Gastroesophageal sphincter (tissue), 4 donors: Measurements from ENCODE around the gene CD34. TPM values are rescaled to one million over a fixed set of nuclear protein-coding genes. Genes with fewer than 3 reads are reported as not detected.

Experiments
- ATAC-seq: fragments of 150-250 bp; one replicate; pipeline ENCODE4 v1.9.1; 2016; ENCODE audit warnings: mild to moderate bottlenecking, moderate library complexity
- H3K27ac ChIP-seq, 4 donors: fragments of 200-600 bp; sonication (generic) in 3 of 4; 1 replicate in 3 of 4; 2 replicates in 1 of 4; pipeline ENCODE4 v1.5.1; 2016 to 2019
- H3K27me3 ChIP-seq: fragments of 200-600 bp; sonication (generic); one replicate; pipeline ENCODE4 v1.5.1; 2019
- H3K36me3 ChIP-seq, 2 donors: fragments of 200-600 bp; sonication (generic); one replicate each; pipeline ENCODE4 v1.5.1; 2019; ENCODE audit warnings: control low read depth in 1 of 2
- H3K4me1 ChIP-seq, 3 donors: fragments of 200-600 bp; sonication (generic); 1 replicate in 2 of 3; 2 replicates in 1 of 3; pipeline ENCODE4 v1.5.1; 2016 to 2019; ENCODE audit warnings: control low read depth in 2 of 3
- H3K4me3 ChIP-seq, 2 donors: fragments of 200-600 bp; sonication (generic); one replicate each; pipeline ENCODE4 v1.5.1; 2019; ENCODE audit warnings: mild to moderate bottlenecking in 1 of 2, moderate library complexity in 1 of 2
- H3K9me3 ChIP-seq, 3 donors: fragments of 200-600 bp; sonication (generic); one replicate each; pipeline ENCODE4 v1.5.1; 2017 to 2019; ENCODE audit warnings: control low read depth in 2 of 3
- CTCF ChIP-seq, 4 experiments: fragments of 200-600 bp in 2 of 4; fragments of 450-650 bp in 2 of 4; sonication (generic) in 1 of 4; IDR thresholded peaks; one replicate each; pipeline ENCODE4 v1.5.1; 2017 to 2019; ENCODE audit warnings: antibody characterized with exemption in 4 of 4, mild to moderate bottlenecking in 2 of 4, moderate library complexity in 2 of 4
- EP300 ChIP-seq: sonication (generic); formaldehyde crosslinking; IDR thresholded peaks from one replicate; pipeline ENCODE4 v1.6.1; 2017; ENCODE audit warnings: antibody characterized with exemption, mild to moderate bottlenecking
- POLR2A ChIP-seq, 2 donors: fragments of 450-650 bp; IDR thresholded peaks; one replicate each; pipeline ENCODE4 v1.6.1; 2017; ENCODE audit warnings: antibody characterized with exemption in 2 of 2, mild to moderate bottlenecking in 2 of 2, moderate library complexity in 1 of 2
- POLR2AphosphoS5 ChIP-seq: sonication (generic); formaldehyde crosslinking; IDR thresholded peaks from one replicate; pipeline ENCODE4 v1.6.1; 2017; ENCODE audit warnings: antibody characterized with exemption
- WGBS, 2 donors: methylation state at CpG; one replicate each; pipeline ENCODE4 v1.1.5; 2018; ENCODE audit warnings: low coverage in 1 of 2; 5-methylcytosine and 5-hydroxymethylcytosine counted together
- total RNA-seq, 4 donors: library from RNA; depleted of rRNA; stranded (reverse); fragments of >200 nt; gene quantifications; one replicate each; pipeline ENCODE4 v1.1.0, GENCODE V29; 2016

The CD34 gene
- total RNA-seq, 4 donors from 2014 or later: 38.9 to 114 (median 62.1) TPM

GRCh38 chr1:207869859-207870258, 41.1 kb downstream of the CD34 start:
- Histone ChIP-seq H3K4me1 (peaks cover 4 to 82% (median 48%) of the 10 kb centered on the region in 3 donors), H3K9me3 (no peaks in the 10 kb centered on the region), H3K4me3 (no peak overlapping the region), H3K27me3 (no peaks in the 10 kb centered on the region), H3K27ac (peak overlapping the region in 3 of 4 donors; percentile 97 to 99 (median 98)), H3K36me3 (peaks cover 0 to 11% of the 10 kb centered on the region in 2 donors)
- ATAC-seq: no peak
- 86 to 95% methylated on average over 5 to 6 of the region's 6 CpGs for WGBS, 2 donors
- TF ChIP-seq POLR2A (IDR thresholded peaks at IDR 0.05) (no peak), CTCF (IDR thresholded peaks at IDR 0.05) (no peak), EP300 (no peak), POLR2AphosphoS5 (no peak)

GRCh38 chr1:207868774-207869721, 41.9 kb downstream of the CD34 start:
- TF ChIP-seq POLR2A (IDR thresholded peaks at IDR 0.05) (peak; percentile 84 to 93), CTCF (IDR thresholded peaks at IDR 0.05) (peak; percentile 38 to 98 (median 92)), POLR2AphosphoS5 (peak; percentile 58), EP300 (no peak)
- peak overlapping the region; percentile 79 to 99 (median 98) for H3K27ac ChIP-seq
- 21 to 50% methylated on average over 1 to 7 of the region's 87 CpGs for WGBS, 2 donors
- H3K36me3 ChIP-seq: peaks cover 0 to 19% of the 10 kb centered on the region in 2 donors
- H3K4me3 ChIP-seq: peak overlapping the region; percentile 66 to 98
- ATAC-seq: peak; percentile 68
- no peaks in the 10 kb centered on the region for H3K9me3 ChIP-seq
- peaks cover 4 to 90% (median 54%) of the 10 kb centered on the region in 3 donors for H3K4me1 ChIP-seq
- no peaks in the 10 kb centered on the region for H3K27me3 ChIP-seq

GRCh38 chr1:207868251-207868773, 42.6 kb downstream of the CD34 start:
- TF ChIP-seq POLR2AphosphoS5: no peak
- TF ChIP-seq CTCF (IDR thresholded peaks at IDR 0.05): no peak
- no peak for TF ChIP-seq EP300
- no peak for TF ChIP-seq POLR2A (IDR thresholded peaks at IDR 0.05)
- Histone ChIP-seq H3K27me3 (no peaks in the 10 kb centered on the region), H3K4me3 (peak overlapping the region; percentile 66 to 98), H3K9me3 (no peaks in the 10 kb centered on the region), H3K4me1 (peaks cover 4 to 90% (median 50%) of the 10 kb centered on the region in 3 donors), H3K27ac (peak overlapping the region; percentile 79 to 99 (median 98)), H3K36me3 (peaks cover 0 to 27% of the 10 kb centered on the region in 2 donors)
- 0% methylated on average over 4 of the region's 24 CpGs; no CpG with 5 or more reads in 1 of the 2 donors for WGBS, 2 donors
- ATAC-seq: peak; percentile 9

- Histone ChIP-seq H3K36me3 (peaks cover 0 to 29% of the 10 kb centered on the region in 2 donors), H3K9me3 (no peaks in the 10 kb centered on the region), H3K4me1 (peaks cover 4 to 90% (median 42%) of the 10 kb centered on the region in 3 donors), H3K4me3 (peak overlapping the region; percentile 66 to 98), H3K27ac (peak overlapping the region; percentile 79 to 99 (median 98)), H3K27me3 (no peaks in the 10 kb centered on the region)
- no peak for ATAC-seq
- WGBS, 2 donors: 0 to 10% methylated on average over 1 to 6 of the region's 19 CpGs
- TF ChIP-seq POLR2A (IDR thresholded peaks at IDR 0.05) (peak in 1 of 2 donors; percentile 30), POLR2AphosphoS5 (no peak), CTCF (IDR thresholded peaks at IDR 0.05) (no peak)
These were observed 43.5 kb downstream of the CD34 start for GRCh38 chr1:207867136-207868109.
